HepG2 (cell line): Measurements from ENCODE around the gene TMED6. TPM values are rescaled to one million over a fixed set of nuclear protein-coding genes. Genes with fewer than 3 reads are reported as not detected.

Experiments
- ATAC-seq: fragments of 200-7000 bp; cut with Tn5 transposase; 3 replicates; pipeline ENCODE4 v1.9.1; 2020; ENCODE audit warnings: mild to moderate bottlenecking, moderate library complexity
- BruUV-seq: library from RNA; stranded (reverse); fragments of 400-500 nt; replicated peaks from 2 replicates; lab custom pipeline; 2021; lab: Mats Ljungman, UMichigan
- CTCF ChIA-PET: fragments of 300-600 bp; formaldehyde crosslinking; extraction: SDS; loops from one replicate; lab custom pipeline; 2021; ENCODE audit warnings: low total read pairs, inconsistent platforms, low intra/inter-chr PET ratio; lab: Yijun Ruan, JAX
- POLR2A ChIA-PET: fragments of 350-600 bp; sonication (Branson Sonifier 250); formaldehyde crosslinking; loops from one replicate; lab custom pipeline; 2020; ENCODE audit warnings: antibody characterized with exemption, inconsistent platforms; lab: Yijun Ruan, JAX
- DNase-seq: peaks from one replicate; pipeline ENCODE4 v3.0.0-alpha.2; 2015; ENCODE audit warnings: low spot score
- FAIRE-seq: peaks from 3 replicates; lab custom pipeline; 2011; peaks lifted over from hg19 to GRCh38; lab: Jason Lieb, UNC
- H2AFZ ChIP-seq: one replicate; pipeline ENCODE4 v1.6.1; 2011; ENCODE audit warnings: low read length, inconsistent platforms
- H3K27ac ChIP-seq: fragments of 300-600 bp; 3 replicates; pipeline ENCODE4 v1.8.0; 2011; ENCODE audit warnings: mixed run types, mild to moderate bottlenecking, mixed read lengths, low read length, inconsistent platforms; ENCODE audit not compliant: insufficient read depth; ENCODE audit errors: extremely low read length
- H3K27me3 ChIP-seq, 2 experiments: fragments of 200-600 bp in 1 of 2; 2 replicates in 1 of 2; 3 replicates in 1 of 2; pipeline versions ENCODE4 v1.6.0 to v1.8.0; 2011; ENCODE audit warnings: low read length in 2 of 2, mild to moderate bottlenecking in 2 of 2, moderate library complexity in 2 of 2, inconsistent platforms in 1 of 2; ENCODE audit not compliant: insufficient read depth in 2 of 2, control insufficient read depth in 1 of 2
- H3K36me3 ChIP-seq, 2 experiments: fragments of 200-600 bp in 1 of 2; replicated peaks in 1 of 2; 2 replicates in 1 of 2; 3 replicates in 1 of 2; pipeline versions ENCODE4 v1.5.1 to v1.8.0; 2011; ENCODE audit warnings: low read length in 2 of 2, inconsistent platforms in 1 of 2; ENCODE audit not compliant: insufficient read depth in 2 of 2, control insufficient read depth in 1 of 2
- H3K4me1 ChIP-seq: 2 replicates; pipeline ENCODE4 v1.5.1; 2012; ENCODE audit warnings: low read length, inconsistent platforms; ENCODE audit not compliant: insufficient read depth
- H3K4me2 ChIP-seq: 2 replicates; pipeline ENCODE4 v1.6.0; 2011; ENCODE audit warnings: low read depth, low read length, inconsistent platforms
- H3K4me3 ChIP-seq, 3 experiments: fragments of 200-600 bp in 1 of 3; sonication (generic), shearing (Covaris generic) in 1 of 3; replicated peaks in 1 of 3; 2 replicates each; pipeline ENCODE4 v1.5.1; 2011 to 2016; ENCODE audit warnings: low read length in 3 of 3, inconsistent platforms in 2 of 3, low read depth in 2 of 3, mild to moderate bottlenecking in 2 of 3, control low read depth in 1 of 3, mixed read lengths in 1 of 3; ENCODE audit not compliant: insufficient read depth in 1 of 3
- H3K79me2 ChIP-seq: one replicate; pipeline ENCODE4 v1.6.1; 2011; ENCODE audit warnings: low read length, inconsistent platforms; ENCODE audit not compliant: insufficient read depth
- H3K9ac ChIP-seq: 2 replicates; pipeline ENCODE4 v1.6.0; 2011; ENCODE audit warnings: mild to moderate bottlenecking, low read depth, low read length, inconsistent platforms; ENCODE audit not compliant: insufficient read depth
- H3K9me3 ChIP-seq: 2 replicates; pipeline ENCODE4 v1.5.1; 2012; ENCODE audit warnings: mild to moderate bottlenecking, low read length
- H4K20me1 ChIP-seq: 2 replicates; pipeline ENCODE4 v1.6.0; 2011; ENCODE audit warnings: inconsistent platforms, mild to moderate bottlenecking, low read length, moderate library complexity; ENCODE audit not compliant: insufficient read depth
- ARID2 ChIP-seq: sonication (generic); formaldehyde crosslinking; IDR thresholded peaks from 2 replicates; pipeline ENCODE4 v1.8.1; 2022; ENCODE audit warnings: mild to moderate bottlenecking, missing genetic modification reagents, borderline replicate concordance
- ATF1 ChIP-seq: IDR thresholded peaks from 2 replicates; pipeline ENCODE4 v1.6.1; 2016; ENCODE audit warnings: mild to moderate bottlenecking, control low read depth
- ATF7 ChIP-seq, 2 experiments: fragments of 450-650 bp in 1 of 2; sonication (generic) in 1 of 2; formaldehyde crosslinking in 1 of 2; IDR thresholded peaks; 2 replicates each; pipeline versions ENCODE4 v1.4.0 to v1.6.1; 2016 to 2020; ENCODE audit warnings: antibody characterized with exemption in 1 of 2, mild to moderate bottlenecking in 1 of 2, missing genetic modification reagents in 1 of 2
- EZH2 ChIP-seq: conservative IDR thresholded peaks from 2 replicates; pipeline ENCODE4 v1.6.1; 2012; ENCODE audit warnings: mild to moderate bottlenecking, low read depth, low read length, moderate library complexity
- KDM5B ChIP-seq: sonication (generic); formaldehyde crosslinking; IDR thresholded peaks from 2 replicates; pipeline ENCODE4 v1.4.0; 2020; ENCODE audit warnings: missing genetic modification reagents, mild to moderate bottlenecking, borderline replicate concordance
- MAFF ChIP-seq: IDR thresholded peaks from 2 replicates; pipeline ENCODE4 v1.6.1; 2011; ENCODE audit warnings: low read depth, low read length, improper control_type of control experiment
- THAP11 ChIP-seq: IDR thresholded peaks from 2 replicates; pipeline ENCODE4 v1.6.1; 2016; ENCODE audit warnings: missing biosample characterization, missing genetic modification reagents
- ZBTB39 ChIP-seq: sonication (generic); formaldehyde crosslinking; IDR thresholded peaks from 2 replicates; pipeline ENCODE4 v1.5.0; 2020; ENCODE audit warnings: missing genetic modification reagents
- ZNF331 ChIP-seq: sonication (generic); formaldehyde crosslinking; IDR thresholded peaks from 2 replicates; pipeline ENCODE4 v1.4.0; 2020; ENCODE audit warnings: missing genetic modification reagents
- ZNF431 ChIP-seq: sonication (generic); formaldehyde crosslinking; IDR thresholded peaks from 2 replicates; pipeline ENCODE4 v1.9.0; 2022; ENCODE audit warnings: missing genetic modification reagents, low read depth, mild to moderate bottlenecking, borderline replicate concordance
- ZNF644 ChIP-seq: IDR thresholded peaks from 2 replicates; pipeline ENCODE4 v1.6.1; 2016; ENCODE audit warnings: low read depth
- ZNF746 ChIP-seq: sonication (generic); formaldehyde crosslinking; IDR thresholded peaks from 2 replicates; pipeline ENCODE4 v1.8.0; 2022; ENCODE audit warnings: mild to moderate bottlenecking, missing genetic modification reagents
- ZSCAN9 ChIP-seq: IDR thresholded peaks from 2 replicates; pipeline ENCODE4 v1.6.1; 2016; ENCODE audit warnings: borderline replicate concordance
- ZXDC ChIP-seq: sonication (generic); formaldehyde crosslinking; IDR thresholded peaks from 2 replicates; pipeline ENCODE4 v1.5.0; 2020; ENCODE audit warnings: mild to moderate bottlenecking, missing genetic modification reagents
- WGBS: methylation state at CpG from one replicate; pipeline ENCODE4 v1.1.6; 2017; ENCODE audit warnings: low lambda C conversion rate; 5-methylcytosine and 5-hydroxymethylcytosine counted together
- in situ Hi-C: cut with HindIII; loops from 2 replicates; pipeline ENCODE4 v1.10.0; 2017; ENCODE audit warnings: low pct_unique_long_range_greater_than_20kb; ENCODE audit not compliant: extremely low pct_ligation_motif_present
- intact Hi-C: fragments of 100-400 bp; cut with micrococcal nuclease; formaldehyde crosslinking; loops from one replicate; pipeline ENCODE4 v1.10.0; 2022; ENCODE audit not compliant: unreplicated experiment
- polyA plus RNA-seq, 8 experiments: library from polyadenylated mRNA; depleted of rRNA in 3 of 8; stranded (reverse) in 7 of 8; unstranded in 1 of 8; fragments of >200 nt; fragmentation: Illumina TruSeq in 4 of 8; extraction: Trizol in 4 of 8; gene quantifications; 2 replicates each; pipeline versions ENCODE4 v1.2.1 to v1.2.3, GENCODE V29; 2011 to 2016; ENCODE audit warnings: low read depth in 4 of 8, missing spikeins in 1 of 8, mixed read lengths in 1 of 8; ENCODE audit not compliant: insufficient read depth in 1 of 8
- total RNA-seq, 5 experiments: library from RNA; depleted of rRNA; stranded (reverse); fragments of >200 nt; fragmentation: Illumina TruSeq; extraction: Trizol; gene quantifications; 2 replicates each; pipeline ENCODE4 v1.2.3, GENCODE V29; 2016; ENCODE audit warnings: low read depth in 1 of 5

The TMED6 gene
- total and polyA plus RNA-seq, 2 of the 13 experiments (the other 11 are each of a cell fraction or from before 2014, with no cell fraction given) = 9.8 to 14.4 TPM

DNA sequence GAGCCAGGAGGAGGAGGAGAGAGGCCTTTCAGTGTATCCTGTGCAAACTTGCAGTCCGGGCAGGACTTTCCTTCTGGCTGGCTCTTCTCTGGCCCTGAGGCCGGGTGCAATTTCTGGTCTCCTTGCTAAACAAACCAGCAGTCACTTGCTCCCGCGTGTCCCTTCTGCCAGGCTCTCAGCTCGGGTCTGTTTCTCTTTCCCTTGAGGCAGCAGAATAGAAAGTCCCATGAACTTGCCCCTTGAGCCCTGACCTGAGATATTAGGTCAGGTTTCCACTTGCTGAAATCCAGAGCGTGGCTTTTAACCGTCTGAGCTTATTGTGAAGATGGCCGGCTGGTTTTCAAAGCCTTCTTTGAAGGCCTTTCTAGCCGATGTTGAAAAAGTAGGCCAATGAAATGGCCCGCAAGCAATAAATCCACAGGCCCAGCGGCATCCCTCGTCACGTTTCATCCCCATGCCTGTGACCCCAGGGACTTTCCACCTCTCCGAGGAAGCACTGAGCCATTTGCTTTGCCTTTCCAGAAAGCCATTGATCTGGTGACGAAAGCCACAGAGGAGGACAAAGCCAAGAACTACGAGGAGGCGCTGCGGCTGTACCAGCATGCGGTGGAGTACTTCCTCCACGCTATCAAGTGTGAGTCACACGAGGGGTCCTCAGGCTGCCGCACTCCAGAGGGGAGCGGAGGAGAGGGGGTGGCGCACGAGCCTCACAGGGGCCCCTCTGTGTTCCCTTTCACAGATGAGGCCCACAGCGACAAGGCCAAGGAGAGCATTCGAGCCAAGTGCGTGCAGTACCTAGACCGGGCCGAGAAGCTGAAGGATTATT is 35.9 kb downstream of the TMED6 start (continued):
- no peak for TF ChIP-seq MAFF

DNA sequence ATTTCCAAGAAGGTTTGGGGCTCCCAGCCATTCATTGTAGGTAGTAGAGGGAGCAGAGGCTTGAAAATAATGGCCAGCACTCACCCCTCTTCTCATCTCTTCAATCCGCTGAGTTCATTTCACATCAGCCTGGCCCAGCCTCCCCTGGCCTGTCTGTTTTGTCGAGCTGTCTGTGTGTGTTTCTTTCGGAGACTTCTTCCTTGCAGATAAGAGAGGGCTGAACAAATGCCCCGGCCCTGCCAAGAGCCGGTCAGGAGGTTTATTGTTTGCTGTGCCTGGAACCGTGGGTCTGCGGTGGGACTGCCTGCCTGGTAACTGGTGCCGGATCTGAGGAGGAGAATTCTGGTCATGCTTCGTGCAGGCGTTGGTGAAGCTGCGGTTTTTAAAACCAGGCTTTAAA is 37.1 kb downstream of the TMED6 start:
- in situ Hi-C loops = no loop called here
- Histone ChIP-seq H3K9ac (no peak overlapping the region), H3K27ac (no peak overlapping the region), H3K4me1 (peaks cover 34% of the 10 kb centered on the region), H3K4me2 (no peak overlapping the region), H3K9me3 (no peaks in the 10 kb centered on the region), H4K20me1 (0 out of 2 replicates have a peak, but pooled peaks cover 4% of the 10 kb centered on the region), H3K36me3 (peaks cover 28 to 44% of the 10 kb centered on the region in 2 experiments), H3K27me3 (no peaks in the 10 kb centered on the region), H2AFZ (no peak overlapping the region), H3K4me3 (no peak overlapping the region), H3K79me2 (peaks cover 24% of the 10 kb centered on the region)
- BruUV-seq = no TSS peak
- ChIA-PET POLR2A (interaction anchor here (1.3 kb wide), 1 partner anchor 12 kb away, joined by 10 read pairs; no protein-coding TSS in a partner anchor), CTCF (no interaction called here)
- 99% methylated on average over 11 of the region's 11 CpGs for WGBS
- FAIRE-seq (no peak), ATAC-seq (no peak), DNase-seq (no peak)
- intact Hi-C loops = no loop called here
- TF ChIP-seq ZNF331 (CRISPR knock-in tag) = no peak
- no peak for TF ChIP-seq KDM5B
- no peak for TF ChIP-seq EZH2
- TF ChIP-seq ZNF431 (CRISPR knock-in tag) = no peak
- no peak for TF ChIP-seq ATF7 (IDR thresholded peaks at IDR 0.05)
- TF ChIP-seq ATF7 (CRISPR knock-in tag; IDR thresholded peaks at IDR 0.05) = no peak
- no peak for TF ChIP-seq THAP11 (CRISPR knock-in tag)
- TF ChIP-seq ARID2 = no peak
- TF ChIP-seq ZBTB39 (CRISPR knock-in tag) = no peak
- TF ChIP-seq ZSCAN9 (CRISPR knock-in tag) = no peak
- no peak for TF ChIP-seq ZNF746 (CRISPR knock-in tag)
- no peak for TF ChIP-seq ATF1
- no peak for TF ChIP-seq ZXDC
- TF ChIP-seq ZNF644 (CRISPR knock-in tag) = no peak
